GM06990 (cell line): ENCODE measurements around the gene SDHD.
"Not testable (repeated sequence)": the region's sequence is repeated elsewhere in the genome, so short reads cannot be mapped to it uniquely, and the experiment has no call there.

Experiments used
- DNase-seq: peaks from one replicate; pipeline ENCODE4 v3.0.0-alpha.2; 2011; ENCODE audit not compliant: insufficient read length; ENCODE audit errors: extremely low read depth
- H3K27me3 ChIP-seq: replicated peaks from 2 replicates; pipeline ENCODE4 v1.6.0; 2011; ENCODE audit warnings: low read length; ENCODE audit not compliant: control insufficient read depth, insufficient read depth
- H3K36me3 ChIP-seq: 2 replicates; pipeline ENCODE4 v1.5.1; 2011; ENCODE audit warnings: low read length; ENCODE audit not compliant: control insufficient read depth, insufficient read depth
- H3K4me3 ChIP-seq: replicated peaks from 2 replicates; pipeline ENCODE4 v1.5.1; 2011; ENCODE audit warnings: low read depth, mild to moderate bottlenecking, control low read depth, low read length
- TF ChIP-seq, protein P1 (sequence below): IDR thresholded peaks from 2 replicates; pipeline ENCODE4 v1.5.1; 2011; ENCODE audit warnings: low read length, control low read depth, mild to moderate bottlenecking, inconsistent platforms; ENCODE audit not compliant: insufficient read depth, poor library complexity, severe bottlenecking

The SDHD gene

DNA sequence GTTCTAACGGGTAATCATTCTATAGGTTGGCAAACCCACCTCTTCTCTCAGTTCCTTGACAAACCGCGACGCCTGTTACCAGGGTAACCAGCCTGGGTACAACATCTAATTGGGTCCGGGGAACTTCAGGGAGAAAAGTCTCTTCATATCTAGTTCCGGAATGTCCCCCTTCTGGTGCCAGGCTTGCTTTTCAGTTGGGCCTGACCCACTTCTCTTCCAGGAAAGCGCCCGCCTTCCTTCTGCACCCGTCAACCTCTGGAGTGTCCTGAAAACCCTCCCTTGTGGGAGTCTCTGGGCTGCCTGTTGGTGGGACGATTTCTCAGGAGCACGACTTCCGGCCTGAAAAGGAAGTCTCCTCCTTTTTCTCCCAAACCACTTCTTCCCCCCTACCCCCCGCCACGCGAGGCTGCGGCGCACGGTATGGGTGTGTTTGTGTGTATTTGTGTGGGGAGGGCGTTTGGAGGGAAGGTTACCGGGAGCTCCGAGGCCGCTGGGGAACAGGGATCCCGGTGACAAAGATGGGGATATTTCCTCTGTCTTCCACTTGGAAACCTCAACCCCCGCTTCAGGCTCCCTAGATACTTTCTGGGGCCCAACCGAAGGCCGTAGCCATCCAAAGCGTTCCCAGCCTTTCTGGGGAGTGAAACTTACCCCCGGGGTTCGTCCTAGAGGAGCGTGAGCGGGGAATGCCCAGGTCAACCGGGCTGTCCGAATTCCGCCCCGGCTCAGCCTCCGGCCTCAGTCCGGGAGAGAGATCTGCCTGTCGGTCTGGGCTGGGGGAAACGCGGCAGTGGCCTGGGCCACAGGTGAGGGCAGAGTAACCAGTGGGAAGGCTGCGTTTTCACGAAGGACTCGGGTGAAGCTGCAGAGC, 12.5 kb upstream of the SDHD start, which contains the start of the genes NKAPD1 and PIH1D2:
TSS of gene NKAPD1 (plus strand) at position 359 of the 871 bp plus-strand sequence. CDS start 1,276 bp downstream, outside the sequence.
TSS of gene PIH1D2 (minus strand) at position 77 of the 871 bp plus-strand sequence. CDS start 843 bp downstream, outside the sequence.
- DNase-seq = peak; percentile 90

DNA sequence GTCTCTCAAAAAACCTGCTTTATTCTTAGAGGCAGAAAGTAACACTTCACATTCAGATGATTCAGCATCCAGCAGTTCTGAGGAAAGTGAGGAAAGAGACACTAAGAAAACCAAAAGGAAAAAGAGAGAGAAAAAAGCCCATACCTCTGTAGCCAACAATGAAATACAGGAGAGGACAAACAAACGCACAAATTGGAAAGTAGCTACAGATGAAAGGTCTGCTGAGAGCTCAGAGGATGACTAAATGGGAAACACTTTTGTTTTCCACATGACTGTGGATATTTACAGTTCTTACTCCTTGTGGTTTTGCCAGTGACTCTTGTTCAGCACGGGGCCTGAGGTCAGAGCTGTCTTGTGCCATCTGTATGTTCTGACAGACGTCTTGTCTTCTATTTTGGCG, 3.9 kb upstream of the SDHD start:
- no peak for DNase-seq
- TF ChIP-seq, protein P1, sequence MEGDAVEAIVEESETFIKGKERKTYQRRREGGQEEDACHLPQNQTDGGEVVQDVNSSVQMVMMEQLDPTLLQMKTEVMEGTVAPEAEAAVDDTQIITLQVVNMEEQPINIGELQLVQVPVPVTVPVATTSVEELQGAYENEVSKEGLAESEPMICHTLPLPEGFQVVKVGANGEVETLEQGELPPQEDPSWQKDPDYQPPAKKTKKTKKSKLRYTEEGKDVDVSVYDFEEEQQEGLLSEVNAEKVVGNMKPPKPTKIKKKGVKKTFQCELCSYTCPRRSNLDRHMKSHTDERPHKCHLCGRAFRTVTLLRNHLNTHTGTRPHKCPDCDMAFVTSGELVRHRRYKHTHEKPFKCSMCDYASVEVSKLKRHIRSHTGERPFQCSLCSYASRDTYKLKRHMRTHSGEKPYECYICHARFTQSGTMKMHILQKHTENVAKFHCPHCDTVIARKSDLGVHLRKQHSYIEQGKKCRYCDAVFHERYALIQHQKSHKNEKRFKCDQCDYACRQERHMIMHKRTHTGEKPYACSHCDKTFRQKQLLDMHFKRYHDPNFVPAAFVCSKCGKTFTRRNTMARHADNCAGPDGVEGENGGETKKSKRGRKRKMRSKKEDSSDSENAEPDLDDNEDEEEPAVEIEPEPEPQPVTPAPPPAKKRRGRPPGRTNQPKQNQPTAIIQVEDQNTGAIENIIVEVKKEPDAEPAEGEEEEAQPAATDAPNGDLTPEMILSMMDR = no peak
- no peak overlapping the region for H3K4me3 ChIP-seq
- H3K36me3 ChIP-seq = peaks cover 10% of the 10 kb centered on the region
- no peaks in the 10 kb centered on the region for H3K27me3 ChIP-seq

More for the DNA sequence above, 12.5 kb upstream of the SDHD start, which contains the start of the genes NKAPD1 and PIH1D2:
- H3K4me3 ChIP-seq = peak within 1 kb of the TSS; percentile 96
- no peaks in the 10 kb centered on the region; the same call in none of the 2 replicates for H3K36me3 ChIP-seq
- no peaks in the 10 kb centered on the region for H3K27me3 ChIP-seq
- TF ChIP-seq, protein P1 = peak; percentile 2

DNA sequence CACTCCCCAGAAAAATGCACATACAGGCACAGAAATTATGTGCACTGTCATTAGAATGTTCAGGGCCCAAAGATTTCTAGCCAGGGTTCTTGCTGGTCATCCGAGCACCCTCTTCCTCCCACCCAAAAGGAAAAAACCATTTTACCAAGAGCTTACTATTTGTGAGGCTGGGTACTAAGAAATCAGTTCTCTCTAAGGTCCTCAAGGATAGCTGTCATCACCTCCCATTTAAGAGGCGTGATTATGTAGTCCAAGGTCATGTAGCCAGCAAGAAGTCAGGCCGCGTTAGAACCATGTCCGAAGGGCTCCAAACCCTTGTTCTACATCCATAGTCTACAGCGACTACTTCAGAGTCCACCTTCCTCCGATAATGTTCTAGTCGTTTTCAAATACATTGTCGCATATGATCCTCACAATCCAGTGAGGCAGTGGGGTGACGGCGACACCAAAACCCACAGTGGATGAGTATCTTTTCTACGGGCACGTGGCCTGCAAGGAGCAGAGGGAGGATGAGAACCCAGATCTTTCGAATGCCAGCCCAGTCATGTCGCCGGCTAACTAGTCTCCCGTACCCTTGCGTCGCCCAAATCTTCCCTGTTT, 751 bp upstream of the SDHD start:
- TF ChIP-seq, protein P1 = no peak
- peaks cover 10% of the 10 kb centered on the region for H3K36me3 ChIP-seq
- H3K27me3 ChIP-seq = no peaks in the 10 kb centered on the region
- DNase-seq = no peak
- peak overlapping the region; percentile 85 for H3K4me3 ChIP-seq

DNA sequence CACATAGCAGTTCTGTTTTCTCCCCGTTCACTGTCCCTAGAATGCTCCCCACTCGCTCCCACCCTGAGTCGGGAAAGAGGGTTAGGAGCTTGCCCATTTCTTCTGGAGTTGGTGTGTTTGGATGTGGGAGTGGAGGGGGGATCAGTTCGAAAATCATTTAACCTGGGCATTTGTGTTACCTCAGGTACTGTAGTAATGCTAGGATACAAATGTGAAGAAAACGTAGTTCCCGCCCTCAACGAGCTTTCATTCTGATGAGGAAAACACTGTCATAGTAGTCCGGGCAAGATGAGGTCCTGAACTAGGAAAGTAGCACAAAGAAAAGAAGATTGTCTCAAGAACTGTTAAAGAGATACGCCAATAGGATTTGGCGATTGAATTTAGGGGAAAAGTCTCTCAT, 539 bp downstream of the SDHD start:
- TF ChIP-seq, protein P1 = no peak
- no peaks in the 10 kb centered on the region for H3K27me3 ChIP-seq
- peaks cover 13% of the 10 kb centered on the region for H3K36me3 ChIP-seq
- peak overlapping the region; percentile 85 for H3K4me3 ChIP-seq
- DNase-seq = no peak

DNA sequence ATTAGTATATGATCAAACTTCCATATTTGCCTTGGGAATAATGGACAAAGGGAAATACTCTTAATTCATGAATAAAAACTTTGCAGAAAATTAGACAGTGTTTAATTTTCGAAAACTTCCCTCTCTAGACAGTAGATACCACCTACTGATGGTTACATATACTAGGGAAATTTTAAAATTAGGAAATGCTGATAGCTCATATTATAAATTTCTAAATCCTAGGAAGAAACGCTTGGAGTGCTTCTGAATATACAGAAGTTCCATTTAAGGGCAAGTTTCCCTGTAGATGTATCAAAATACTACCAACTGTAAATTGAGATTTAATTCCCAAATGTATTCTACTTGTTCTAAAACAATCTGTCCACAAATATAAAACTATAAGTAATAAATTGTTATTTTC, 8.6 kb downstream of the SDHD start:
- not testable (repeated sequence) for H3K27me3 ChIP-seq, H3K36me3 ChIP-seq, DNase-seq, H3K4me3 ChIP-seq

DNA sequence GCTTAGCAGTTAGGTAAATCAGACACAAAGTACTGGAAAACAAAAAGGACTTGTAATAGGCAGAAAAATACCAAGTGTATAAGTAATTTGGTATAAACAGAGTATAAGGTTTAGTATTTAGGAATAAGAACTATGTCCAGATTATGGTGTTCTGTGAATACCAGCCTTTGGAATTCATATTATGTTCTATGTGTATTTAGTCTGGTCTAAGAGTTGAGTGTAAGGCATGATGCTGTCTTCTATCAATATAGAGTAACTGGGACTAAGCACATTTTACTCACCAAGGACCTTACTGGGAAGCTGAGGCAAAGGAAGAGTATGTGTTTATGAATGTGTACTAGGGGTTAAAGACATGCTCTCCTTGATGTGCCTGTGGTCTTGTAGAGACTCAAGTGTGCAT, 9.5 kb downstream of the SDHD start:
- TF ChIP-seq, protein P1 = no peak
- DNase-seq = no peak
- Histone ChIP-seq H3K4me3 (no peak overlapping the region), H3K27me3 (no peaks in the 10 kb centered on the region), H3K36me3 (peaks cover 3% of the 10 kb centered on the region)
